ENCODE data around the gene CDC42EP4. TPM values are rescaled to one million over a fixed set of nuclear protein-coding genes. Genes with fewer than 3 reads are reported as not detected.

Gene CDC42EP4
- total RNA-seq, 1 experiment from 2014 or later = 48.4 TPM

- no peak for TF ChIP-seq EZH2 (IDR thresholded peaks at IDR 0.05; ENCODE audit: low read depth)
- no peaks in the 10 kb centered on the region for H3K9me2 ChIP-seq (ENCODE audit: insufficient read depth)
- no peak overlapping the region for H3K4me3 ChIP-seq
- H3K36me3 ChIP-seq (ENCODE audit: low read depth) = no peaks in the 10 kb centered on the region
- no peak overlapping the region for H3K4me2 ChIP-seq
- H2AFZ ChIP-seq = no peak overlapping the region
- CTCF ChIA-PET = no interaction called here
- intact Hi-C loops (cut with micrococcal nuclease; ENCODE audit: unreplicated experiment) = no loop called here
- H3K9me3 ChIP-seq (ENCODE audit: insufficient read depth, low read depth) = no peaks in the 10 kb centered on the region
- no peaks in the 10 kb centered on the region for H3K79me2 ChIP-seq (ENCODE audit: low read depth)
- peaks cover 22% of the 10 kb centered on the region for H3K4me1 ChIP-seq (replicated peaks; ENCODE audit: insufficient read depth)
- no peaks in the 10 kb centered on the region for H3K27me3 ChIP-seq (ENCODE audit: insufficient read depth, low read depth)
- POLR2A ChIA-PET (ENCODE audit: unreplicated experiment) = no interaction called here
- no TSS peak for BruUV-seq (replicated peaks)
- no peak for DNase-seq
- H3K27ac ChIP-seq = no peak overlapping the region
- peaks cover 6% of the 10 kb centered on the region; the same call in 1 of the 2 replicates for H3F3A ChIP-seq (ENCODE audit: insufficient read depth, low read depth)
- no peaks in the 10 kb centered on the region for H4K20me1 ChIP-seq (ENCODE audit: insufficient read depth)
Measured at GRCh38 chr17:73269329-73269615, 42.5 kb downstream of the CDC42EP4 start.

- H3K4me1 ChIP-seq (replicated peaks; ENCODE audit: insufficient read depth) = peaks cover 22% of the 10 kb centered on the region
- H3K9me2 ChIP-seq (ENCODE audit: insufficient read depth) = no peaks in the 10 kb centered on the region
- ChIA-PET POLR2A (ENCODE audit: unreplicated experiment) (interaction anchor here (0.6 to 1.1 kb wide), 2 partner anchors 37 to 39 kb away, joined by 4 to 5 read pairs; a partner anchor contains a TSS), CTCF (no interaction called here)
- no TSS peak for BruUV-seq (replicated peaks)
- H3K4me2 ChIP-seq = peak overlapping the region; percentile 51
- peak overlapping the region; percentile 53 for H3K27ac ChIP-seq
- peaks cover 6% of the 10 kb centered on the region; the same call in 1 of the 2 replicates for H3F3A ChIP-seq (ENCODE audit: insufficient read depth, low read depth)
- H3K27me3 ChIP-seq (ENCODE audit: insufficient read depth, low read depth) = no peaks in the 10 kb centered on the region
- DNase-seq = no peak
- no peak overlapping the region for H2AFZ ChIP-seq
- no peaks in the 10 kb centered on the region for H3K79me2 ChIP-seq (ENCODE audit: low read depth)
- intact Hi-C loops (cut with micrococcal nuclease; ENCODE audit: unreplicated experiment) = loop anchor here (1.0 kb wide), 1 partner anchor 43 kb away; no protein-coding TSS in a partner anchor
- TF ChIP-seq CTCF (conservative IDR thresholded peaks at IDR 0.05) = no peak
- no peak for TF ChIP-seq EZH2 (IDR thresholded peaks at IDR 0.05; ENCODE audit: low read depth)
- H3K4me3 ChIP-seq = no peak overlapping the region
- H3K36me3 ChIP-seq (ENCODE audit: low read depth) = no peaks in the 10 kb centered on the region
- no peaks in the 10 kb centered on the region for H4K20me1 ChIP-seq (ENCODE audit: insufficient read depth)
- no peaks in the 10 kb centered on the region for H3K9me3 ChIP-seq (ENCODE audit: insufficient read depth, low read depth)
Measured at GRCh38 chr17:73268582-73269328, 43.0 kb downstream of the CDC42EP4 start.

GRCh38 chr17:73267648-73268537 lies 43.9 kb downstream of the CDC42EP4 start:
- Histone ChIP-seq H3K36me3 (ENCODE audit: low read depth) (no peaks in the 10 kb centered on the region), H3F3A (ENCODE audit: insufficient read depth, low read depth) (peaks cover 6% of the 10 kb centered on the region; the same call in 1 of the 2 replicates), H3K79me2 (ENCODE audit: low read depth) (no peaks in the 10 kb centered on the region), H3K4me2 (peak overlapping the region; percentile 51), H3K27me3 (ENCODE audit: insufficient read depth, low read depth) (no peaks in the 10 kb centered on the region), H3K9me3 (ENCODE audit: insufficient read depth, low read depth) (no peaks in the 10 kb centered on the region), H3K27ac (peak overlapping the region; percentile 53), H3K4me3 (no peak overlapping the region), H2AFZ (no peak overlapping the region), H3K4me1 (replicated peaks; ENCODE audit: insufficient read depth) (peaks cover 22% of the 10 kb centered on the region), H4K20me1 (ENCODE audit: insufficient read depth) (no peaks in the 10 kb centered on the region), H3K9me2 (ENCODE audit: insufficient read depth) (no peaks in the 10 kb centered on the region)
- POLR2A ChIA-PET (ENCODE audit: unreplicated experiment) = interaction anchor here (0.5 to 1.1 kb wide), 3 partner anchors 36 to 1827 kb away, joined by 3 to 5 read pairs (median 4); a partner anchor contains a TSS
- intact Hi-C loops (cut with micrococcal nuclease; ENCODE audit: unreplicated experiment) = loop anchor here (1.0 kb wide), 1 partner anchor 43 kb away; no protein-coding TSS in a partner anchor
- DNase-seq = peak; percentile 50 to 90
- BruUV-seq (replicated peaks) = no TSS peak
- TF ChIP-seq CTCF (conservative IDR thresholded peaks at IDR 0.05) = no peak
- CTCF ChIA-PET = no interaction called here
